ENCODE results near the gene RASSF6. TPM values are rescaled to one million over a fixed set of nuclear protein-coding genes. Genes with fewer than 3 reads are reported as not detected.
A peak's percentile ranks its signal among the peaks of the same experiment; 100 is the strongest.
"Not testable (repeated sequence)": the region's sequence is repeated elsewhere in the genome, so short reads cannot be mapped to it uniquely, and the experiment has no call there.

Gene RASSF6
- total RNA-seq, 1 experiment from 2014 or later: 0.59 TPM

GRCh38 chr4:73576381-73576780 lies 43.9 kb downstream of the RASSF6 start:
- H3K9me3 ChIP-seq (ENCODE audit: insufficient read depth, low read depth): no peaks in the 10 kb centered on the region
- CTCF ChIA-PET: no interaction called here

GRCh38 chr4:73575660-73576059 lies 44.6 kb downstream of the RASSF6 start:
- ChIA-PET CTCF (no interaction called here), POLR2A (ENCODE audit: unreplicated experiment) (interaction anchor here (0.7 kb wide), 1 partner anchor 243 kb away, joined by 3 read pairs; no protein-coding TSS in a partner anchor)
- no peak overlapping the region for H3K4me3 ChIP-seq
- H3K79me2 ChIP-seq (ENCODE audit: low read depth): no peaks in the 10 kb centered on the region
- no peaks in the 10 kb centered on the region for H3K4me1 ChIP-seq (replicated peaks; ENCODE audit: insufficient read depth)
- no peaks in the 10 kb centered on the region for H3K9me3 ChIP-seq (ENCODE audit: insufficient read depth, low read depth)
- intact Hi-C loops (cut with micrococcal nuclease; ENCODE audit: unreplicated experiment): loop anchor here (10.0 kb wide), 1 partner anchor 231 kb away; no protein-coding TSS in a partner anchor
- no peaks in the 10 kb centered on the region for H4K20me1 ChIP-seq (ENCODE audit: insufficient read depth)
- TF ChIP-seq EZH2 (IDR thresholded peaks at IDR 0.05; ENCODE audit: low read depth): no peak
- no peak for TF ChIP-seq CTCF (conservative IDR thresholded peaks at IDR 0.05)
- H3F3A ChIP-seq (ENCODE audit: insufficient read depth, low read depth): no peaks in the 10 kb centered on the region
- BruUV-seq (replicated peaks): no TSS peak
- H3K27me3 ChIP-seq (ENCODE audit: insufficient read depth, low read depth): no peaks in the 10 kb centered on the region
- DNase-seq: no peak
- no peaks in the 10 kb centered on the region for H3K36me3 ChIP-seq (ENCODE audit: low read depth)
- no peaks in the 10 kb centered on the region for H3K9me2 ChIP-seq (ENCODE audit: insufficient read depth)
- H3K27ac ChIP-seq: no peak overlapping the region
- no peak overlapping the region for H2AFZ ChIP-seq
- no peak overlapping the region for H3K4me2 ChIP-seq

More at GRCh38 chr4:73576381-73576780, 43.9 kb downstream of the RASSF6 start:
- Histone ChIP-seq H3K79me2 (ENCODE audit: low read depth) (no peaks in the 10 kb centered on the region), H4K20me1 (ENCODE audit: insufficient read depth) (no peaks in the 10 kb centered on the region), H3K27me3 (ENCODE audit: insufficient read depth, low read depth) (no peaks in the 10 kb centered on the region), H3K4me3 (no peak overlapping the region), H3K27ac (no peak overlapping the region), H3F3A (ENCODE audit: insufficient read depth, low read depth) (no peaks in the 10 kb centered on the region), H3K9me2 (ENCODE audit: insufficient read depth) (no peaks in the 10 kb centered on the region), H3K4me2 (no peak overlapping the region), H3K4me1 (replicated peaks; ENCODE audit: insufficient read depth) (no peaks in the 10 kb centered on the region), H3K36me3 (ENCODE audit: low read depth) (no peaks in the 10 kb centered on the region), H2AFZ (no peak overlapping the region)
- intact Hi-C loops (cut with micrococcal nuclease; ENCODE audit: unreplicated experiment): loop anchor here (10.0 kb wide), 1 partner anchor 232 kb away; no protein-coding TSS in a partner anchor
- no peak for DNase-seq
- POLR2A ChIA-PET (ENCODE audit: unreplicated experiment): no interaction called here
- no TSS peak for BruUV-seq (replicated peaks)
- TF ChIP-seq CTCF (conservative IDR thresholded peaks at IDR 0.05): no peak

GRCh38 chr4:73573794-73574528 lies 46.3 kb downstream of the RASSF6 start:
- POLR2A ChIA-PET (ENCODE audit: unreplicated experiment): no interaction called here
- H4K20me1 ChIP-seq (ENCODE audit: insufficient read depth): no peaks in the 10 kb centered on the region

GRCh38 chr4:73550865-73551264 lies 69.4 kb downstream of the RASSF6 start:
- H3K4me1 ChIP-seq (replicated peaks; ENCODE audit: insufficient read depth); DNase-seq; H3K27me3 ChIP-seq (ENCODE audit: insufficient read depth, low read depth); H3K27ac ChIP-seq; H3K79me2 ChIP-seq (ENCODE audit: low read depth); H3K4me2 ChIP-seq; BruUV-seq (replicated peaks); H2AFZ ChIP-seq; H3K9me3 ChIP-seq (ENCODE audit: insufficient read depth, low read depth); H4K20me1 ChIP-seq (ENCODE audit: insufficient read depth); H3K36me3 ChIP-seq (ENCODE audit: low read depth); CTCF ChIA-PET; H3F3A ChIP-seq (ENCODE audit: insufficient read depth, low read depth); intact Hi-C loops (cut with micrococcal nuclease; ENCODE audit: unreplicated experiment); H3K4me3 ChIP-seq; POLR2A ChIA-PET (ENCODE audit: unreplicated experiment); H3K9me2 ChIP-seq (ENCODE audit: insufficient read depth): not testable (repeated sequence)

More at GRCh38 chr4:73573794-73574528, 46.3 kb downstream of the RASSF6 start:
- Histone ChIP-seq H3K4me1 (replicated peaks; ENCODE audit: insufficient read depth) (no peaks in the 10 kb centered on the region), H3K9me2 (ENCODE audit: insufficient read depth) (no peaks in the 10 kb centered on the region), H3K79me2 (ENCODE audit: low read depth) (no peaks in the 10 kb centered on the region), H3K36me3 (ENCODE audit: low read depth) (no peaks in the 10 kb centered on the region), H3K4me3 (no peak overlapping the region), H3K27ac (no peak overlapping the region), H3K4me2 (no peak overlapping the region), H3K27me3 (ENCODE audit: insufficient read depth, low read depth) (no peaks in the 10 kb centered on the region), H3F3A (ENCODE audit: insufficient read depth, low read depth) (no peaks in the 10 kb centered on the region), H2AFZ (no peak overlapping the region), H3K9me3 (ENCODE audit: insufficient read depth, low read depth) (no peaks in the 10 kb centered on the region)
- CTCF ChIA-PET: interaction anchor here (0.6 kb wide), 1 partner anchor 1000 kb away, joined by 3 read pairs; no protein-coding TSS in a partner anchor
- intact Hi-C loops (cut with micrococcal nuclease; ENCODE audit: unreplicated experiment): loop anchor here (2.0 to 10.0 kb wide), 3 partner anchors 79 to 558 kb away; no protein-coding TSS in a partner anchor
- peak in 1 of 2 experiments; percentile 44 for DNase-seq
- no TSS peak for BruUV-seq (replicated peaks)
- TF ChIP-seq CTCF (conservative IDR thresholded peaks at IDR 0.05): peak; percentile 72
- no peak for TF ChIP-seq EZH2 (IDR thresholded peaks at IDR 0.05; ENCODE audit: low read depth)
